ENCODE measurements around the gene RYR2. TPM values are rescaled to one million over a fixed set of nuclear protein-coding genes. Genes with fewer than 3 reads are reported as not detected.

Gene RYR2
- total and polyA plus RNA-seq, 9 of the 15 experiments (the other 6 are each of a cell fraction or from before 2014, with no cell fraction given): 0.03 to 0.42 (median 0.14) TPM

DNA sequence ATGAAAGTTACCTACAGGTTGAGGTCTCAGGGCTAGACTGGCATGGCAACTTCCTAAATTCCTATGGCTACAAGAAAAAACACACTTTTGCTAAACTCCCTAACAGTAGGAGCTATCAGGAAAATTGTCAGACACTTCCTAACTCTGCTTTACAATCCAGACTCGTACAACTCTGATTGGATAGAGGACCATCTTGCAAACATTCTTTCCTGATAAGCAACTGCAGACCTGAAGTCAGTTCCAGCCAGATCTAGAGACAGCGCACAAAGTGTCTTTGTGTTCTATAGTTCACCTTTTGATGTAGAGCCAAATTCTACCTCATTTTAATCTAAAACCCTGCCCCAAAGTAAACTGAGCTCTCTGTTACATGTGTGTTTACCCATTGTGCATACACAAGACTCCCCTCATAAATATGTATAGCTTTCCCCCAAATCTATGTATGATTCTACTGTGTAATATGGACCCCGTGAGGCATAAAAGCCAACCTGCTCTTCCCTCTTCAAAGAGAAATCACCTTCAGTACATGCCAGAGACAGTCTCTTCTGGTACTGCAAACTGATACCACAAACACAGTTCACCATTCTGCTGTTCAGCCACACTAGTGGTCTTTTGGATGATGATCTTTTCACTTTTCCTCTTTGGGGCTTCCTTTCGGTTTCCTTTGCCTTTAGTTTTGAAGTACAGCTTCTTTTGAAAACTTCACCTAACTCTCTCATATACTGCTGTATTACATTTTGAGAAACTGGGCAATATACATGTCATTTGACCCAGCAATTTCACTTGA is 827.0 kb downstream of the RYR2 start:
- in situ Hi-C loops (cut with MboI) (no loop called here), intact Hi-C loops (cut with micrococcal nuclease) (no loop called here)
- H3K4me3 ChIP-seq: no peak overlapping the region
- H3K36me3 ChIP-seq (ENCODE audit: control insufficient read depth, insufficient read depth, low read length): no peaks in the 10 kb centered on the region
- under 1% methylated on average over 4 of the region's 4 CpGs for WGBS (ENCODE audit: insufficient coverage, low coverage, missing lambda C conversion rate)
- no peak for ATAC-seq
- H3K27ac ChIP-seq (ENCODE audit: extremely low read depth, low read depth, low read length): no peak overlapping the region
- DNase-seq (ENCODE audit: extremely low read depth in 1 of 4, low spot score in 3 of 4): no peak
- no peaks in the 10 kb centered on the region for H3K9me1 ChIP-seq (ENCODE audit: control insufficient read depth, insufficient read depth, low read length)
- POLR2A ChIA-PET: no interaction called here
- no peaks in the 10 kb centered on the region for H3K79me2 ChIP-seq (ENCODE audit: control insufficient read depth, insufficient read depth, low read length)
- FAIRE-seq: no peak
- no peaks in the 10 kb centered on the region for H3K9me3 ChIP-seq (replicated peaks; ENCODE audit: control insufficient read depth, insufficient read depth, low read depth, low read length)
- no TSS peak for BruUV-seq (replicated peaks)
- H3K4me2 ChIP-seq (ENCODE audit: insufficient read depth, low read length): no peak overlapping the region
- no peak overlapping the region for H3K9ac ChIP-seq (ENCODE audit: insufficient read depth in 1 of 2, low read depth in 2 of 2, low read length in 2 of 2)
- TF ChIP-seq ZFX (CRISPR knock-in tag; IDR thresholded peaks at IDR 0.05): no peak
- TF ChIP-seq, protein P1, sequence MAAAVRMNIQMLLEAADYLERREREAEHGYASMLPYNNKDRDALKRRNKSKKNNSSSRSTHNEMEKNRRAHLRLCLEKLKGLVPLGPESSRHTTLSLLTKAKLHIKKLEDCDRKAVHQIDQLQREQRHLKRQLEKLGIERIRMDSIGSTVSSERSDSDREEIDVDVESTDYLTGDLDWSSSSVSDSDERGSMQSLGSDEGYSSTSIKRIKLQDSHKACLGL (CRISPR knock-in tag; IDR thresholded peaks at IDR 0.05; ENCODE audit: borderline replicate concordance, poor library complexity, severe bottlenecking): no peak
- TF ChIP-seq NR2C2 (CRISPR knock-in tag; IDR thresholded peaks at IDR 0.05): no peak
- no peak for TF ChIP-seq NR2C2 (tag; IDR thresholded peaks at IDR 0.05)
- TF ChIP-seq, protein P2, sequence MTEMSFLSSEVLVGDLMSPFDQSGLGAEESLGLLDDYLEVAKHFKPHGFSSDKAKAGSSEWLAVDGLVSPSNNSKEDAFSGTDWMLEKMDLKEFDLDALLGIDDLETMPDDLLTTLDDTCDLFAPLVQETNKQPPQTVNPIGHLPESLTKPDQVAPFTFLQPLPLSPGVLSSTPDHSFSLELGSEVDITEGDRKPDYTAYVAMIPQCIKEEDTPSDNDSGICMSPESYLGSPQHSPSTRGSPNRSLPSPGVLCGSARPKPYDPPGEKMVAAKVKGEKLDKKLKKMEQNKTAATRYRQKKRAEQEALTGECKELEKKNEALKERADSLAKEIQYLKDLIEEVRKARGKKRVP (CRISPR knock-in tag; IDR thresholded peaks at IDR 0.05): no peak
- no peak for TF ChIP-seq U2AF1 (optimal IDR thresholded peaks at IDR 0.05; ENCODE audit: low read depth, low read length)
- no peak for TF ChIP-seq EP300 (IDR thresholded peaks at IDR 0.05; ENCODE audit: low read length)
- TF ChIP-seq, protein P3, sequence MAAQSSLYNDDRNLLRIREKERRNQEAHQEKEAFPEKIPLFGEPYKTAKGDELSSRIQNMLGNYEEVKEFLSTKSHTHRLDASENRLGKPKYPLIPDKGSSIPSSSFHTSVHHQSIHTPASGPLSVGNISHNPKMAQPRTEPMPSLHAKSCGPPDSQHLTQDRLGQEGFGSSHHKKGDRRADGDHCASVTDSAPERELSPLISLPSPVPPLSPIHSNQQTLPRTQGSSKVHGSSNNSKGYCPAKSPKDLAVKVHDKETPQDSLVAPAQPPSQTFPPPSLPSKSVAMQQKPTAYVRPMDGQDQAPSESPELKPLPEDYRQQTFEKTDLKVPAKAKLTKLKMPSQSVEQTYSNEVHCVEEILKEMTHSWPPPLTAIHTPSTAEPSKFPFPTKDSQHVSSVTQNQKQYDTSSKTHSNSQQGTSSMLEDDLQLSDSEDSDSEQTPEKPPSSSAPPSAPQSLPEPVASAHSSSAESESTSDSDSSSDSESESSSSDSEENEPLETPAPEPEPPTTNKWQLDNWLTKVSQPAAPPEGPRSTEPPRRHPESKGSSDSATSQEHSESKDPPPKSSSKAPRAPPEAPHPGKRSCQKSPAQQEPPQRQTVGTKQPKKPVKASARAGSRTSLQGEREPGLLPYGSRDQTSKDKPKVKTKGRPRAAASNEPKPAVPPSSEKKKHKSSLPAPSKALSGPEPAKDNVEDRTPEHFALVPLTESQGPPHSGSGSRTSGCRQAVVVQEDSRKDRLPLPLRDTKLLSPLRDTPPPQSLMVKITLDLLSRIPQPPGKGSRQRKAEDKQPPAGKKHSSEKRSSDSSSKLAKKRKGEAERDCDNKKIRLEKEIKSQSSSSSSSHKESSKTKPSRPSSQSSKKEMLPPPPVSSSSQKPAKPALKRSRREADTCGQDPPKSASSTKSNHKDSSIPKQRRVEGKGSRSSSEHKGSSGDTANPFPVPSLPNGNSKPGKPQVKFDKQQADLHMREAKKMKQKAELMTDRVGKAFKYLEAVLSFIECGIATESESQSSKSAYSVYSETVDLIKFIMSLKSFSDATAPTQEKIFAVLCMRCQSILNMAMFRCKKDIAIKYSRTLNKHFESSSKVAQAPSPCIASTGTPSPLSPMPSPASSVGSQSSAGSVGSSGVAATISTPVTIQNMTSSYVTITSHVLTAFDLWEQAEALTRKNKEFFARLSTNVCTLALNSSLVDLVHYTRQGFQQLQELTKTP (IDR thresholded peaks at IDR 0.05; ENCODE audit: low read depth in 1 of 2, partially characterized antibody in 2 of 2): no peak
- no peak for TF ChIP-seq ZNF766 (CRISPR knock-in tag; conservative IDR thresholded peaks at IDR 0.05)
- H2AFZ ChIP-seq (ENCODE audit: low read depth, low read length): no peak overlapping the region
- CTCF ChIA-PET (ENCODE audit: low intra/inter-chr PET ratio): no interaction called here
- H3K27me3 ChIP-seq (ENCODE audit: control insufficient read depth in 2 of 2, insufficient read depth in 2 of 2, low read length in 2 of 2): no peaks in the 10 kb centered on the region
- H3K4me1 ChIP-seq (replicated peaks in 1 of 2; ENCODE audit: control insufficient read depth in 2 of 2, insufficient read depth in 2 of 2, low read length in 2 of 2): peaks cover 0 to 3% of the 10 kb centered on the region in 2 experiments; a peak in 1 of 5 replicates
- H4K20me1 ChIP-seq (replicated peaks; ENCODE audit: control insufficient read depth, insufficient read depth, low read length): no peaks in the 10 kb centered on the region
